GM18858 (cell line): ENCODE measurements around the gene DDX41.
"Not testable (repeated sequence)": the region's sequence is repeated elsewhere in the genome, so short reads cannot be mapped to it uniquely, and the experiment has no call there.

Experiments
- ATAC-seq: cut with Tn5 transposase; IDR thresholded peaks from one replicate; pipeline ENCODE4 v1.9.1; 2021; ENCODE audit not compliant: unreplicated experiment

DDX41 gene

GRCh38 chr5:177537389-177538361, 20.9 kb upstream of the DDX41 start:
- ATAC-seq: no peak

- no peak for ATAC-seq
These were observed 19.6 kb upstream of the DDX41 start for GRCh38 chr5:177536386-177536785.

GRCh38 chr5:177535125-177535524, 18.4 kb upstream of the DDX41 start:
- no peak for ATAC-seq

- not testable (repeated sequence) for ATAC-seq
These were observed 17.7 kb upstream of the DDX41 start for GRCh38 chr5:177534433-177534832.

GRCh38 chr5:177531209-177531940, 14.6 kb upstream of the DDX41 start:
- ATAC-seq: no peak

GRCh38 chr5:177530638-177531037, 13.9 kb upstream of the DDX41 start:
- no peak for ATAC-seq

GRCh38 chr5:177529247-177530203, 12.8 kb upstream of the DDX41 start:
- ATAC-seq: no peak

GRCh38 chr5:177528631-177529030, 11.9 kb upstream of the DDX41 start:
- no peak for ATAC-seq

GRCh38 chr5:177527595-177527994, 10.8 kb upstream of the DDX41 start:
- ATAC-seq: no peak

- ATAC-seq: no peak
These were observed 10.0 kb upstream of the DDX41 start for GRCh38 chr5:177526791-177527190.

- ATAC-seq: no peak
These were observed 9.4 kb upstream of the DDX41 start for GRCh38 chr5:177526191-177526590.

GRCh38 chr5:177524941-177525655, 8.3 kb upstream of the DDX41 start:
- ATAC-seq: no peak

- no peak for ATAC-seq
These were observed 7.8 kb upstream of the DDX41 start for GRCh38 chr5:177524539-177524900.

GRCh38 chr5:177523711-177524538, 7.2 kb upstream of the DDX41 start:
- no peak for ATAC-seq

- no peak for ATAC-seq
These were observed 4.3 kb upstream of the DDX41 start for GRCh38 chr5:177520916-177521513.

GRCh38 chr5:177520271-177520670, 3.5 kb upstream of the DDX41 start:
- ATAC-seq: no peak

GRCh38 chr5:177519463-177520235, 2.9 kb upstream of the DDX41 start:
- no peak for ATAC-seq

- no peak for ATAC-seq
These were observed 1.2 kb downstream of the DDX41 start for GRCh38 chr5:177515580-177515979.
